Thoracic aorta (tissue), 2 donors: Measurements from ENCODE around the gene TXNRD2. TPM values are rescaled to one million over a fixed set of nuclear protein-coding genes. Genes with fewer than 3 reads are reported as not detected.
A peak's percentile ranks its signal among the peaks of the same experiment; 100 is the strongest.

Experiments
- ATAC-seq: fragments of 150-250 bp; one replicate; pipeline ENCODE4 v1.8.0; 2017; ENCODE audit warnings: low read depth; ENCODE audit not compliant: insufficient number of reproducible peaks, low FRiP score
- DNase-seq: peaks from one replicate; pipeline ENCODE4 v3.0.0-alpha.2; 2020; ENCODE audit warnings: low spot score
- H3K27ac ChIP-seq, 2 donors: fragments of 200-600 bp; sonication (generic); 1 replicate in 1 of 2; 2 replicates in 1 of 2; pipeline ENCODE4 v1.5.1; 2016; ENCODE audit warnings: mild to moderate bottlenecking in 2 of 2, moderate library complexity in 2 of 2
- H3K27me3 ChIP-seq: fragments of 200-600 bp; sonication (generic); replicated peaks from 2 replicates; pipeline ENCODE4 v1.6.0; 2016; ENCODE audit warnings: mild to moderate bottlenecking; ENCODE audit not compliant: insufficient read depth
- H3K36me3 ChIP-seq: fragments of 200-600 bp; sonication (generic); one replicate; pipeline ENCODE4 v1.5.1; 2016
- H3K4me1 ChIP-seq, 2 donors: fragments of 200-600 bp; sonication (generic); 1 replicate in 1 of 2; 2 replicates in 1 of 2; pipeline versions ENCODE4 v1.5.1 to v1.6.0; 2016; ENCODE audit warnings: low read depth in 2 of 2, mild to moderate bottlenecking in 1 of 2; ENCODE audit not compliant: control insufficient read depth in 1 of 2
- H3K4me3 ChIP-seq: fragments of 200-600 bp; sonication (generic); 2 replicates; pipeline ENCODE4 v1.5.1; 2016; ENCODE audit warnings: mild to moderate bottlenecking
- H3K9me3 ChIP-seq: fragments of 200-600 bp; sonication (generic); 2 replicates; pipeline ENCODE4 v1.5.1; 2016
- total RNA-seq, 2 donors: library from RNA; depleted of rRNA; stranded (reverse); fragments of >200 nt; gene quantifications; one replicate each; pipeline versions ENCODE4 v1.1.0 to v1.2.3, GENCODE V29; 2016
- TF ChIP-seq, protein P1 (sequence below): fragments of 200-600 bp; sonication (generic); IDR thresholded peaks from one replicate; pipeline ENCODE4 v1.5.1; 2019; ENCODE audit warnings: antibody characterized with exemption

The TXNRD2 gene
- total RNA-seq, 2 donors from 2014 or later, result 27.4 to 37.6 TPM

- DNase-seq (no peak), ATAC-seq (no peak)
- Histone ChIP-seq H3K36me3 (peaks cover 48% of the 10 kb centered on the region), H3K4me1 (peaks cover 10 to 50% of the 10 kb centered on the region in 2 donors), H3K27me3 (no peaks in the 10 kb centered on the region), H3K4me3 (no peak overlapping the region), H3K27ac (no peak overlapping the region), H3K9me3 (no peaks in the 10 kb centered on the region)
- TF ChIP-seq, protein P1, sequence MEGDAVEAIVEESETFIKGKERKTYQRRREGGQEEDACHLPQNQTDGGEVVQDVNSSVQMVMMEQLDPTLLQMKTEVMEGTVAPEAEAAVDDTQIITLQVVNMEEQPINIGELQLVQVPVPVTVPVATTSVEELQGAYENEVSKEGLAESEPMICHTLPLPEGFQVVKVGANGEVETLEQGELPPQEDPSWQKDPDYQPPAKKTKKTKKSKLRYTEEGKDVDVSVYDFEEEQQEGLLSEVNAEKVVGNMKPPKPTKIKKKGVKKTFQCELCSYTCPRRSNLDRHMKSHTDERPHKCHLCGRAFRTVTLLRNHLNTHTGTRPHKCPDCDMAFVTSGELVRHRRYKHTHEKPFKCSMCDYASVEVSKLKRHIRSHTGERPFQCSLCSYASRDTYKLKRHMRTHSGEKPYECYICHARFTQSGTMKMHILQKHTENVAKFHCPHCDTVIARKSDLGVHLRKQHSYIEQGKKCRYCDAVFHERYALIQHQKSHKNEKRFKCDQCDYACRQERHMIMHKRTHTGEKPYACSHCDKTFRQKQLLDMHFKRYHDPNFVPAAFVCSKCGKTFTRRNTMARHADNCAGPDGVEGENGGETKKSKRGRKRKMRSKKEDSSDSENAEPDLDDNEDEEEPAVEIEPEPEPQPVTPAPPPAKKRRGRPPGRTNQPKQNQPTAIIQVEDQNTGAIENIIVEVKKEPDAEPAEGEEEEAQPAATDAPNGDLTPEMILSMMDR, result no peak
These were observed 37.1 kb upstream of the TXNRD2 start for GRCh38 chr22:19978748-19979147.

DNA sequence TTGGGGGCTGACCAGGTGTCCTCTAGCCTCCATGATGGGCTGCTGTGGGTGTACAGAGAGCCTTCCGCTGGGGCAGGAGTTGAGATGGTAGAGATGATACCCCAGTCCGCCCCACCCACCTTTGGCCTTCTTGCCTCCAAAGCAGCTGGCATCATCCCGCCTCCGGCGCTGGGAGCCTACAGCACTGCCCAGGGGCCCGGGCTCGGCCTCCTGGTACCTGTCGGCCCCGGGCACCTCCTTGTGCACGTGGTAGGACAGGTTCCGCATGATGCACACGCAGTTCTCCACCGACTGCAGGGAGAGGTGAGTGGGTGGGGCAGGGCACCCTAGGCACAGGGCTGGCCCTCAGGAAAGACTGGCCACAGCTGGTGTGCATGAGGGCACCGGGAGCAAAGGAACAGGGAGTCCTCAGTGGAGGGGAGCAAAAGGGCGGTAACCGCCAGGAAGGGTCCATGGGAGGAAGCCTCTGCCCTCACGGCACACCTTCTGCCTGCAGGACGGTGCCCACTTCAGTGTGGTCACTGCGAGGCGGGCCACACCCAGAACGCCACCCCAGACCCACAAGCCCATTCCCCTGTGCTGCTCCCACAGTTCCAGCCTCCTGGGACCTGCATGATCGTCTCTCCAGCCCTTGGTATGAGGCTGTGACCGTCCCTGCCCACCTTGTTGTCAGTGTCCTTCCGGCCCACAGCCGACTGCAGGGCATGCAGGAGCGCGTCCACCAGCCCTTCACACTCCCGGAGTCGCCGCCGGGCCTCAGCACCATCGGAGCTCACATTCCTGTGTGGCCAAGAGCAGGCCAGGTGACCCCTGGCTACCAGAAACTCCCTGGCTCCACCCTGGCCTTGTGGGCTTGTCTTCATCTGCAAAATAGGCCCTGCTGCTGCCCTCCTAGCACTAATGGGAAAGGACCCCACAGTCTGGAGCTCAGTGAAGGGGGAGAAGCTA is 36.0 kb upstream of the TXNRD2 start:
- H3K27ac ChIP-seq, result no peak overlapping the region
- no peaks in the 10 kb centered on the region for H3K27me3 ChIP-seq
- ATAC-seq (no peak), DNase-seq (no peak)
- H3K4me3 ChIP-seq, result no peak overlapping the region
- no peaks in the 10 kb centered on the region for H3K9me3 ChIP-seq
- peaks cover 0 to 38% of the 10 kb centered on the region in 2 donors for H3K4me1 ChIP-seq
- H3K36me3 ChIP-seq, result peaks cover 53% of the 10 kb centered on the region
- TF ChIP-seq, protein P1, result no peak

- TF ChIP-seq, protein P1, result no peak
- Histone ChIP-seq H3K4me1 (peaks cover 0 to 30% of the 10 kb centered on the region in 2 donors), H3K9me3 (no peaks in the 10 kb centered on the region), H3K27me3 (no peaks in the 10 kb centered on the region), H3K27ac (peak overlapping the region in 1 of 2 donors; percentile 56), H3K4me3 (no peak overlapping the region), H3K36me3 (peaks cover 61% of the 10 kb centered on the region)
- no peak for DNase-seq
- ATAC-seq, result no peak
These were observed 35.1 kb upstream of the TXNRD2 start for GRCh38 chr22:19976671-19977070.

- Histone ChIP-seq H3K9me3 (no peaks in the 10 kb centered on the region), H3K4me3 (no peak overlapping the region), H3K27ac (peak overlapping the region in 1 of 2 donors; percentile 56), H3K27me3 (no peaks in the 10 kb centered on the region), H3K36me3 (peaks cover 59% of the 10 kb centered on the region), H3K4me1 (peaks cover 0 to 24% of the 10 kb centered on the region in 2 donors)
- ATAC-seq, result no peak
- no peak for DNase-seq
- TF ChIP-seq, protein P1, result no peak
These were observed 34.1 kb upstream of the TXNRD2 start for GRCh38 chr22:19975707-19976035.

DNA sequence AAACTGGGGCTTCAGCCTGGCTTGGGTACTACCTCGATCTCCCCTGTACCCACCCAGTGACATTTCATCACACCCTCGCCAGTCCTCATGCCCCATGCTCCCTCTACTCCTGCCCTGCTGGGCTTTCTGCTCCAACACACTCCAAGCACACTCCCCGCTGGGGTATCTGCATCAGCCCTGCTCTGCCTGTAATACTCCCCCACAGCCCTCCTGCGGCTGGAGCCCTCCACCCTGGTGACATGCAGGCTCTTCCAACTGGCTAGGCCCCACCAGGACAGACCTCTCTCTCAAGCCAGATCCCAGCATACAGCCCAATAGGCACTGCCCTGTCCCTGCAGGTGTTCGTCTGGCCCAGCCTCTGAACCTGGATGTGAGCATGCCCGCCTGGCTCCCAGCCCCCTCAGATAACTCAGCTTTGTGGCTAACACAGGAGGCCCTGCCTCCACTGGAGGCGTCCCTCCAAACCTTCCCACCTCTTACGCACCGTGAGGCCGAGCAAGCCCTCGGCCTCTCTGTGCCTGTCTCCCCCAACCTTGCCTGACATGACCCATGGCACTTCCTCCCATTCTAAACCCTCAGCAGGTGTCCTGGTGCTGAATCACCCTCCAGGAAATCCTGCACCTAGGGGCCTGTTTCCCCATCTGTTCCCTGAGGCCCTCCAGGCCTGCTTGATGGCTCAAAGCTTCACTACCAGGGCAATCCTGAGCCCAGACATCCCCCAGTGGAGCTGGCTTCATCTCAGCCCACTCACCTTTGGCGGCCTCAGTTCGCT is 33.5 kb upstream of the TXNRD2 start:
- Histone ChIP-seq H3K9me3 (no peaks in the 10 kb centered on the region), H3K27ac (peak overlapping the region in 1 of 2 donors; percentile 56), H3K27me3 (no peaks in the 10 kb centered on the region), H3K4me1 (peaks cover 0 to 23% of the 10 kb centered on the region in 2 donors), H3K4me3 (no peak overlapping the region), H3K36me3 (peaks cover 57% of the 10 kb centered on the region)
- TF ChIP-seq, protein P1, result no peak
- ATAC-seq (no peak), DNase-seq (no peak)
